ENCODE results near the gene SNX14. TPM values are rescaled to one million over a fixed set of nuclear protein-coding genes. Genes with fewer than 3 reads are reported as not detected.

Gene SNX14
- total RNA-seq, 1 donor from 2014 or later = 80.1 TPM

GRCh38 chr6:85462673-85463072, 131.0 kb downstream of the SNX14 start:
- DNase-seq (ENCODE audit: low spot score) = no peak

- DNase-seq (ENCODE audit: low spot score) = no peak
These were observed 131.9 kb downstream of the SNX14 start for GRCh38 chr6:85461798-85462170.

GRCh38 chr6:85460921-85461797, 132.5 kb downstream of the SNX14 start:
- DNase-seq (ENCODE audit: low spot score) = no peak

- no peak for DNase-seq (ENCODE audit: low spot score)
These were observed 133.3 kb downstream of the SNX14 start for GRCh38 chr6:85460154-85460920.

- DNase-seq (ENCODE audit: low spot score) = no peak
These were observed 134.3 kb downstream of the SNX14 start for GRCh38 chr6:85459224-85459901.

- DNase-seq (ENCODE audit: low spot score) = no peak
These were observed 134.9 kb downstream of the SNX14 start for GRCh38 chr6:85458782-85459181.

GRCh38 chr6:85458184-85458583, 135.5 kb downstream of the SNX14 start:
- no peak for DNase-seq (ENCODE audit: low spot score)

- DNase-seq (ENCODE audit: low spot score) = no peak
These were observed 136.9 kb downstream of the SNX14 start for GRCh38 chr6:85456782-85457181.

Other genes with a start within 250 kb of the SNX14 start
- gene NT5E, start 143.8 kb downstream of the SNX14 start, total RNA-seq = 64.9 TPM
- 63.8 TPM for gene SYNCRIP, start 49.0 kb upstream of the SNX14 start, total RNA-seq

All from mucosa of gallbladder (tissue), 1 donor.